Activated CD4-positive, alpha-beta T cell treated with anti-CD3 and anti-CD28 coated beads, Interleukin-2, amount 50 U/mL, for 48 hours (primary cell): ENCODE measurements around the gene RNF31.

ENCODE experiments used
- DNase-seq, 2 experiments: peaks; one replicate each; pipeline ENCODE4 v3.0.0-alpha.2; 2020

Gene RNF31

GRCh38 chr14:24160850-24161804, 13.8 kb downstream of the RNF31 start, which contains the start of gene IRF9:
Gene IRF9 (plus strand): TSS chr14:24161265. CDS start chr14:24162145, 880 bp downstream.
- DNase-seq, result peak; percentile 98 to 99

GRCh38 chr14:24162093-24162492, 14.8 kb downstream of the RNF31 start:
- peak; percentile 37 to 53 for DNase-seq

DNA sequence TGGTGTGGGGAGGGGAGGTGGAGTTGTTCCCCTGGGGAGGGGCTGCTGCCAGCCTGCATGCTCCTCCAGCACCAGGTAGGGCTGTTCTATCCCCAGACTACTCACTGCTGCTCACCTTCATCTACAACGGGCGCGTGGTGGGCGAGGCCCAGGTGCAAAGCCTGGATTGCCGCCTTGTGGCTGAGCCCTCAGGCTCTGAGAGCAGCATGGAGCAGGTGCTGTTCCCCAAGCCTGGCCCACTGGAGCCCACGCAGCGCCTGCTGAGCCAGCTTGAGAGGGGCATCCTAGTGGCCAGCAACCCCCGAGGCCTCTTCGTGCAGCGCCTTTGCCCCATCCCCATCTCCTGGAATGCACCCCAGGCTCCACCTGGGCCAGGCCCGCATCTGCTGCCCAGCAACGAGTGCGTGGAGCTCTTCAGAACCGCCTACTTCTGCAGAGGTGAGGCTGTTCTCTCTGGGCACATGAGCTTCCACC, 17.3 kb downstream of the RNF31 start:
- DNase-seq, result no peak

GRCh38 chr14:24165785-24166184, 18.5 kb downstream of the RNF31 start:
- no peak for DNase-seq

GRCh38 chr14:24167469-24168114, 20.3 kb downstream of the RNF31 start:
- no peak for DNase-seq

DNA sequence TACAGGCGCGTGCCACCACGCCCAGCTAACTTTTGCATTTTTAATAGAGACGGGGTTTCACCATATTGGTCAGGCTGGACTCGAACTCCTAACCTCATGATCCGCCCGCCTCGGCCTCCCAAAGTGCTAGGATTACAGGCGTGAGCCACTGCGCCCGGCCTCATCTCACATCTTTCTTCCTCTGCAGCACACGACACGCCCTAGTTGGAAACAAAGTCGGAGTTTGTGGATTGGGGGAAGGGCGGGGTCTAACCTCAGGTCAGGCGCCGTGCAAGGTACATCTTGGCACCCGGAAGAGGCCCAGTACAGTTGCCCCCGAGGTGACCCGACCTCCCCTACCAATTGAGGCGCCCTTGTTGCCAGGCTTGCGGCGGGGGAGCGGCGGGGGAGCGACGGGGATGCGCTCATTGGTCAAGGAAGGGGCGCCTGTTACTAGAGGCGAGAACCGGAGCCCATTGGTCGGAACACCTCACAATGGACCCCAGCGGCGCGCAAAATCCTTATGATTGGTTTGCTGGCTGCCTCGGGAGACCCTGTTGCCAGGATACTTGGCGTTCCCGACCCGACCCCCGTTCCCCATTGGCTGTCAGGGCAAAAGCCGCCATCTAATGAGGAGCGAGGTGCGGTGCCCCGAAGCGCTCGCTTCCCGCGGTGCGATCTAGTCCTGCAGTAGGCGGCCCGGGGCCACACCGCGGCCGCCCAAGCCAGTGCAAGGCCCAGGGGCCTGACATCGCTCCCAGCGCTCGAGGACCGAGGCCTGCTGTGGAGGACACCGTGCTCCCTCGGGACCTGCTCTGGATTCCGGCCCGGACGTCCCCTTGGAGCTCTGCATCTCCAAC, 24.3 kb downstream of the RNF31 start, which contains the start of gene REC8:
Gene REC8, plus strand, starts transcription at position 659 of the 839 bp plus-strand sequence. CDS start 473 bp downstream, outside the sequence.
- peak; percentile 66 to 76 for DNase-seq

DNA sequence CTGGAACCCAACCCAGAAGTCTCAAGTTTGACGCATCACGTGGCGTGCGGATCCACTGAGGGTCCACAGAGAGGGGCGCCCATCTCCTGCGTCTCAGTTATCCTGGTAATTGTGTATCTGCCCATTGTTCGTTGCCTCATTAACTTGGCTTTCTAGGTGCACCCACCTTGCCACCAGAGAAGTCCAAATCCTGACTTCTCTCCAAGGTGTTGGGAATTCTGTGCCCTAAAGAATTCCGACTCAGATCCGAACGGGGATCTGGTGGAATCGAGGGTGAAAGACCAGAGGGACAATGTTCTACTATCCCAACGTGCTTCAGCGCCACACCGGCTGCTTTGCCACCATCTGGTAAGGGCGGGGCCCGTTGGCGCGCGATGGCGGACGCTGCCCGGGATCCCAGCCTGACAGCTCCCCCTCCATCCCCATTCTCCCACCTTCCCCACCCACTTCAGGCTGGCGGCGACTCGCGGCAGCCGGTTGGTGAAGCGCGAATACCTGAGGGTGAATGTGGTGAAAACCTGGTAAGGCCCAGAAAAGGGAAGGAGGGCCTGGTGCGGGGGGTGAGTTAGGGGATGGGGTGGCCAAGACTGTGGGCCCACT, 25.1 kb downstream of the RNF31 start:
- no peak for DNase-seq

GRCh38 chr14:24172871-24173281, 25.6 kb downstream of the RNF31 start:
- no peak for DNase-seq

- no peak for DNase-seq
Observed at GRCh38 chr14:24176599-24176998, 29.3 kb downstream of the RNF31 start.

DNA sequence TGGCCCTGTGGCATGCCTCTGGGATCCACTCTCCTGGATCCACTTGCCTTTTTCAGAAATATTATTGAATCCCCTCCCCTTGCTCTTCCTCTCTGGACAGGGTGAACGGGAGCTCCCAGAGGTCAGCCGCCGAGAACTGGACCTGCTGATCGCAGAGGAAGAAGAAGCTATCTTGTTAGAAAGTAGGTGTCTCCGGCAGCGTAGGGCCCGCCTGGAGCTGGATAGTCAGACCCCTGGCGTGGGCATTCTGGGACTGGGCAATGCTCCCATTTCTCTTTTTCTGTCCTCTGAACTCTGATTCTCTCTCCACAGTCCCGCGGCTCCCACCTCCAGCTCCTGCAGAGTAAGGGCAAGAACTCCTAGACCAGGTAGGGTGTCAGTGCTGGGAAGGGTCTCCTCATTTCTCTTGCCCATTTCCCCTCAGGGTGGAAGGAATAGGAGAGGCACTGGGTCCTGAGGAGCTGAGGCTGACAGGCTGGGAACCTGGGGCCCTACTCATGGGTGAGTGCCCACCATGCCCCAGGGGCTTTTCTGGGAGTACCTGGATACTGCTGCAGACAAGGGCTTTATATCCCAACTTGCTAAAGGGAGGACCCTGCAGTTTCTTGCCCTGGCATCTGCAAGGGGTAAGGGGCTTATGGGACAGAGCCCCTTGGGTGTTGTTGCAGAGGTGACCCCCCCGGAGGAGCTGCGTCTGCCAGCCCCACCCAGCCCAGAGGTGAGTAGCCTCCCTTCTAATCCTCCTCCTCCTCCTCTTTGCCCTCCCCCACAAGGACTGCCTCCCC, 29.9 kb downstream of the RNF31 start:
- no peak for DNase-seq

DNA sequence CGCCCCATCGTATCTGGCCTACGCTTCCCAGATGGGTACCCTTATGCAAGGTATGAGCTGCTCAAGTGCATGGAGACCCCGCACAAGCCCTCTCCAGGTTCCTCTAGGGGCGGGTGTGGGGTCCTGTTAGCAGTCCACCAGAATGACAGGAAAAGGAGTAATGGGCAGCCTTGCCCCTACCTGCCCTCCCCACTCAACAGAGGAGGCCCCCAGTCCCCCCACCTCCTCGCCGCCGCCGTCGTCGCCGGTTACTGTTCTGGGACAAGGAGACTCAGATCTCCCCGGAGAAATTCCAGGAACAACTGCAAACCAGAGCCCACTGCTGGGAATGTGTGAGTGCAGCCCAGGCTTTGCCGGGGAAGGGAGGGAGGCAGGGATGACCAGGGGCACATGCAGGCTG, 30.6 kb downstream of the RNF31 start:
- no peak for DNase-seq

- DNase-seq, result no peak
Observed at GRCh38 chr14:24178399-24179178, 31.3 kb downstream of the RNF31 start.

DNA sequence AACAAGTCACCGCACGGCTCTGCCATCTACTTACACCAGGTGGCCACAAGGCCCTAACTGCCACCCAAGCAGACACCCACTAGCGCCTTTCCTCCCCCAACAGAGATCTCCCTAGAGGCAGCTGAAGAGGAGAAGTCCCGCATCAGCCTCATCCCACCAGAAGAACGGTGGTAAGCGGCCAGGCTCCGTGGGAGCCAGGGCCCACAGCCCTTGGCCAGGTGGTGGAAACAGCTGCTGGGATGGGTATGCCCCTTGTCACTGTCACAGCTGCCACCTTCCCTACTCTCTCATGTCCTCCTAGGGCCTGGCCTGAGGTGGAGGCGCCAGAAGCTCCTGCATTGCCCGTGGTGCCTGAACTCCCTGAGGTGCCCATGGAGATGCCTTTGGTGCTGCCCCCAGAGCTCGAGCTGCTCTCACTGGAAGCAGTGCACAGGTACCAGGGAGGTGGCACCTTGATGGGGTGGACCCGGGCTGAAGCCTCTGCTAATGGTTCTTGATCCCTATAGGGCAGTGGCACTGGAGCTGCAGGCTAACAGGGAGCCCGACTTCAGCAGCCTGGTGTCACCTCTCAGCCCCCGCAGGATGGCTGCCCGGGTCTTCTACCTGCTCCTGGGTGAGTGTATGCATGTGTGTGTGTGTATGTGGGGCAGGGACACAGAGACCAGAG, 32.1 kb downstream of the RNF31 start:
- no peak for DNase-seq

- no peak for DNase-seq
Observed at GRCh38 chr14:24179961-24180796, 32.9 kb downstream of the RNF31 start.

DNA sequence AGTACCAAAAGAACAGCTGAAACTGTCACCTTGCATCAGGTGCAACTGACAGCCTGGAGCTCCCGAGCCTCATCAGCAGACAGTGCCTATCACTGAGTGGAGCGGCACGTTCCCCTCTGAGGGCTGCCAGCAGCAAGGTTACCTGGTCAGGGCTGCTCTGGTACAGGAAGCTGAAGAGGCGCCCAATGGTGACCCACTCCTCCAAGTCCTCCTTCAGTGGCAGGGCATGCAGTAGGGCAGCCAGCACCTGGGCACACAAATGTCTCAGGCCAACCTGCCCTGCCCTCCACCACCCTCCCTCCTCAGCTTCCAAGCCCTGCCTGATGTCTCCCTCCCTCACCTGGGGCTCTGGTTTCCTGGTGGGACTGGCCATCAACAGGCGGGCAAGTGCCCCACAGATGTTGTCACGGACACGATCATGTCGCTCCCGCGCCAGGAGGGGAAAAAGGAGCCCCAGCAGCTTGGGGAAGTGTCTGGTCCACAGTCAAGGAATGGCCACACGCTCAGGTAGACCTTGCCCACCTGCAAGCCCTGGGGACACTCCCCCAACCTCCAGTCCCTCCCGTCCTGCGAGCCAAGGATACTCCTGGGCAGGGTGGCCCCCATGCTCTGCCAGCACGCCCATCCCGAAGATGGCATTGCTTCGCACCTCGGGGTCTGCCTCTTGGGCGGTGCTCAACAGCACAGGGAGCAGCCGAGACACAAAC, 34.2 kb downstream of the RNF31 start:
- DNase-seq, result no peak

DNA sequence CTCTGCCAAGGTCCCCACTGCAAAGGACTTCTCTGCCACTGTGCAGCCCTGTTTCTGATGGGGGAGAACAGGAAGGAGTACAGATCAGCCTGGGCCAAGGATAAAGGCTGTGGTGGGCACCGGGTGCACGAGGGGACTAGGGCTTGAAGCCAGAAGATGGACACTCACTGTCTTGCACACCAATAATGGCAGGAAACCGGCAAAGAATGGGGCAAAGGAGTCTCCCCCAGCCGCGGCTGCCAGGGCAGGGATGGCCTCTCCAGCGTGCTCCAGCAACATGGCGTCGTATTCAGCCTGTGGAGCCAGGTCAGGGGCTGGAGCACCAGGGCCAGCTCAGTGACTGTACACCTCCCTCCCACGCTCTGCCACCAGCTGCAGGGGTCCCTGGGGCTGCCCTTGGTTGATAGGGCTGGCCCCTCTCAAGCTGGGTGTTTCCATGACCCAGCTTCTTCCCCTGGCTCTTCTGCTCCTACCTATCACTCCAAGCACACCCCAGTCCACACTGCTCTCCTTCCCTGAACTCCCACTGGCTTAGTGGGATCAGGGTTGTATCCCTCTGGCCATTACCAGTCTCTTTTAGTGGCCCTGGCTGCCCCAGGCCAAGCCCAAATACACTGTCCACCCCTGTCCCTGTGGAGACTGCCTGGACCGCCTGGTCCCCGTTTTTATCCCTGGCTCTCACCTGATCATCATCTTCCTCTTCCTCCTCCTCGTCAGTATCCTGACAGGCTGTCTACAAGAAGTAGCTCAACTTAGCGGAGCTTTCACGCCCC, 35.0 kb downstream of the RNF31 start:
- DNase-seq, result no peak

GRCh38 chr14:24183014-24183481, 35.8 kb downstream of the RNF31 start:
- DNase-seq, result no peak
